SK-N-SH treated with all-trans-retinoic acid at 6 μM for 48 hours (cell line): ENCODE results near the gene CDKN1B.

ENCODE experiments used
- ATAC-seq: fragments of 200-7000 bp; cut with Tn5 transposase; 3 replicates; pipeline ENCODE4 v1.9.1; 2020; ENCODE audit warnings: mild to moderate bottlenecking, moderate library complexity
- ARNTL ChIP-seq: fragments of 450-650 bp; formaldehyde crosslinking; IDR thresholded peaks from 2 replicates; pipeline ENCODE4 v1.5.0; 2020; ENCODE audit warnings: low read depth, mild to moderate bottlenecking, moderate library complexity, borderline replicate concordance
- CREB5 ChIP-seq: fragments of 250-450 bp; sonication (Bioruptor Pico); IDR thresholded peaks from 2 replicates; pipeline ENCODE4 v1.5.1; 2020; ENCODE audit warnings: low read depth, mild to moderate bottlenecking, moderate library complexity
- CSDC2 ChIP-seq: fragments of 250-450 bp; sonication (Bioruptor Pico); IDR thresholded peaks from 2 replicates; pipeline ENCODE4 v1.5.0; 2020; ENCODE audit warnings: mild to moderate bottlenecking, moderate library complexity
- ESRRG ChIP-seq: fragments of 250-450 bp; sonication (Bioruptor Pico); IDR thresholded peaks from 2 replicates; pipeline ENCODE4 v1.6.1; 2021; ENCODE audit warnings: mild to moderate bottlenecking
- GLIS3 ChIP-seq: fragments of 250-450 bp; sonication (Bioruptor Pico); IDR thresholded peaks from 2 replicates; pipeline ENCODE4 v1.5.0; 2020; ENCODE audit warnings: mild to moderate bottlenecking, moderate library complexity
- OSR1 ChIP-seq: fragments of 250-450 bp; sonication (Bioruptor Pico); IDR thresholded peaks from 2 replicates; pipeline ENCODE4 v1.8.0; 2022; ENCODE audit warnings: moderate library complexity, mild to moderate bottlenecking, inconsistent platforms
- SNAI2 ChIP-seq: fragments of 250-450 bp; sonication (Bioruptor Pico); IDR thresholded peaks from 2 replicates; pipeline ENCODE4 v1.5.0; 2020; ENCODE audit warnings: mild to moderate bottlenecking, moderate library complexity
- TOX ChIP-seq: fragments of 250-450 bp; sonication (Bioruptor Pico); IDR thresholded peaks from 2 replicates; pipeline ENCODE4 v1.8.0; 2021; ENCODE audit warnings: mild to moderate bottlenecking, moderate library complexity, borderline replicate concordance
- TSHZ2 ChIP-seq: fragments of 250-450 bp; sonication (Bioruptor Pico); IDR thresholded peaks from 2 replicates; pipeline ENCODE4 v1.5.0; 2020; ENCODE audit warnings: mild to moderate bottlenecking, moderate library complexity
- ZC3H10 ChIP-seq: fragments of 250-450 bp; sonication (Bioruptor Pico); IDR thresholded peaks from 2 replicates; pipeline ENCODE4 v1.5.1; 2021; ENCODE audit warnings: mild to moderate bottlenecking, moderate library complexity
- ZFP3 ChIP-seq: fragments of 250-450 bp; sonication (Bioruptor Pico); IDR thresholded peaks from 2 replicates; pipeline ENCODE4 v1.5.0; 2020; ENCODE audit warnings: mild to moderate bottlenecking, moderate library complexity
- ZNF565 ChIP-seq: fragments of 450-650 bp; formaldehyde crosslinking; conservative IDR thresholded peaks from 2 replicates; pipeline ENCODE4 v1.5.0; 2020; ENCODE audit warnings: low read depth, mild to moderate bottlenecking, moderate library complexity
- ZNF70 ChIP-seq: fragments of 450-650 bp; formaldehyde crosslinking; IDR thresholded peaks from 2 replicates; pipeline ENCODE4 v1.5.0; 2020; ENCODE audit warnings: mild to moderate bottlenecking, moderate library complexity
- ZNF8 ChIP-seq: fragments of 450-650 bp; formaldehyde crosslinking; IDR thresholded peaks from 2 replicates; pipeline ENCODE4 v1.5.0; 2020; ENCODE audit warnings: mild to moderate bottlenecking, moderate library complexity
- TF ChIP-seq, protein P1 (sequence below): fragments of 250-450 bp; sonication (Bioruptor Pico); IDR thresholded peaks from 2 replicates; pipeline ENCODE4 v1.5.1; 2021; ENCODE audit warnings: mild to moderate bottlenecking, moderate library complexity
- TF ChIP-seq, protein P2 (sequence below): fragments of 250-450 bp; sonication (Bioruptor Pico); IDR thresholded peaks from 2 replicates; pipeline ENCODE4 v1.8.0; 2021; ENCODE audit warnings: low read depth, mild to moderate bottlenecking, moderate library complexity, borderline replicate concordance

Gene CDKN1B

DNA sequence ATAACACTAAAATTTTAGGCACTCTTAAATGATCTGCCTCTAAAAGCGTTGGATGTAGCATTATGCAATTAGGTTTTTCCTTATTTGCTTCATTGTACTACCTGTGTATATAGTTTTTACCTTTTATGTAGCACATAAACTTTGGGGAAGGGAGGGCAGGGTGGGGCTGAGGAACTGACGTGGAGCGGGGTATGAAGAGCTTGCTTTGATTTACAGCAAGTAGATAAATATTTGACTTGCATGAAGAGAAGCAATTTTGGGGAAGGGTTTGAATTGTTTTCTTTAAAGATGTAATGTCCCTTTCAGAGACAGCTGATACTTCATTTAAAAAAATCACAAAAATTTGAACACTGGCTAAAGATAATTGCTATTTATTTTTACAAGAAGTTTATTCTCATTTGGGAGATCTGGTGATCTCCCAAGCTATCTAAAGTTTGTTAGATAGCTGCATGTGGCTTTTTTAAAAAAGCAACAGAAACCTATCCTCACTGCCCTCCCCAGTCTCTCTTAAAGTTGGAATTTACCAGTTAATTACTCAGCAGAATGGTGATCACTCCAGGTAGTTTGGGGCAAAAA lies 4.1 kb downstream of the CDKN1B start (continued):
- TF ChIP-seq TSHZ2 (CRISPR knock-in tag) (no peak), ZNF8 (CRISPR knock-in tag) (no peak), GLIS3 (CRISPR knock-in tag) (no peak)
- TF ChIP-seq, all 23 proteins: peak for 0

- ATAC-seq = no peak
Observed at GRCh38 chr12:12721814-12722434, 4.8 kb downstream of the CDKN1B start.

More at GRCh38 chr12:12721814-12722434, 4.8 kb downstream of the CDKN1B start:
- no peak for TF ChIP-seq CREB5 (CRISPR knock-in tag)
- TF ChIP-seq, protein P1, sequence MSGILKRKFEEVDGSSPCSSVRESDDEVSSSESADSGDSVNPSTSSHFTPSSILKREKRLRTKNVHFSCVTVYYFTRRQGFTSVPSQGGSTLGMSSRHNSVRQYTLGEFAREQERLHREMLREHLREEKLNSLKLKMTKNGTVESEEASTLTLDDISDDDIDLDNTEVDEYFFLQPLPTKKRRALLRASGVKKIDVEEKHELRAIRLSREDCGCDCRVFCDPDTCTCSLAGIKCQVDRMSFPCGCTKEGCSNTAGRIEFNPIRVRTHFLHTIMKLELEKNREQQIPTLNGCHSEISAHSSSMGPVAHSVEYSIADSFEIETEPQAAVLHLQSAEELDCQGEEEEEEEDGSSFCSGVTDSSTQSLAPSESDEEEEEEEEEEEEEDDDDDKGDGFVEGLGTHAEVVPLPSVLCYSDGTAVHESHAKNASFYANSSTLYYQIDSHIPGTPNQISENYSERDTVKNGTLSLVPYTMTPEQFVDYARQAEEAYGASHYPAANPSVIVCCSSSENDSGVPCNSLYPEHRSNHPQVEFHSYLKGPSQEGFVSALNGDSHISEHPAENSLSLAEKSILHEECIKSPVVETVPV (CRISPR knock-in tag) = no peak
- TF ChIP-seq TSHZ2 (CRISPR knock-in tag) = no peak
- no peak for TF ChIP-seq ESRRG (CRISPR knock-in tag)
- TF ChIP-seq GLIS3 (CRISPR knock-in tag) = no peak
- no peak for TF ChIP-seq ZNF8 (CRISPR knock-in tag)
- no peak for TF ChIP-seq ZNF565 (CRISPR knock-in tag)
- TF ChIP-seq, protein P2, sequence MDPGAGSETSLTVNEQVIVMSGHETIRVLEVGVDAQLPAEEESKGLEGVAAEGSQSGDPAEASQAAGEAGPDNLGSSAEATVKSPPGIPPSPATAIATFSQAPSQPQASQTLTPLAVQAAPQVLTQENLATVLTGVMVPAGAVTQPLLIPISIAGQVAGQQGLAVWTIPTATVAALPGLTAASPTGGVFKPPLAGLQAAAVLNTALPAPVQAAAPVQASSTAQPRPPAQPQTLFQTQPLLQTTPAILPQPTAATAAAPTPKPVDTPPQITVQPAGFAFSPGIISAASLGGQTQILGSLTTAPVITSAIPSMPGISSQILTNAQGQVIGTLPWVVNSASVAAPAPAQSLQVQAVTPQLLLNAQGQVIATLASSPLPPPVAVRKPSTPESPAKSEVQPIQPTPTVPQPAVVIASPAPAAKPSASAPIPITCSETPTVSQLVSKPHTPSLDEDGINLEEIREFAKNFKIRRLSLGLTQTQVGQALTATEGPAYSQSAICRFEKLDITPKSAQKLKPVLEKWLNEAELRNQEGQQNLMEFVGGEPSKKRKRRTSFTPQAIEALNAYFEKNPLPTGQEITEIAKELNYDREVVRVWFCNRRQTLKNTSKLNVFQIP (CRISPR knock-in tag) = no peak
- no peak for TF ChIP-seq OSR1 (CRISPR knock-in tag)
- no peak for TF ChIP-seq ARNTL (CRISPR knock-in tag)
- TF ChIP-seq ZNF70 (CRISPR knock-in tag) = no peak
- no peak for TF ChIP-seq ZFP3 (CRISPR knock-in tag)
- no peak for TF ChIP-seq SNAI2
- TF ChIP-seq TOX (CRISPR knock-in tag) = no peak
- TF ChIP-seq ZC3H10 (CRISPR knock-in tag) = no peak
- no peak for TF ChIP-seq CSDC2
